GM21526 (cell line): ENCODE data around the gene CMIP.

Experiments
- ATAC-seq: cut with Tn5 transposase; IDR thresholded peaks from one replicate; pipeline ENCODE4 v1.9.1; 2021; ENCODE audit warnings: moderate library complexity; ENCODE audit not compliant: unreplicated experiment, low FRiP score

CMIP gene

GRCh38 chr16:81491541-81492188, 47.1 kb downstream of the CMIP start:
- ATAC-seq, result no peak

DNA sequence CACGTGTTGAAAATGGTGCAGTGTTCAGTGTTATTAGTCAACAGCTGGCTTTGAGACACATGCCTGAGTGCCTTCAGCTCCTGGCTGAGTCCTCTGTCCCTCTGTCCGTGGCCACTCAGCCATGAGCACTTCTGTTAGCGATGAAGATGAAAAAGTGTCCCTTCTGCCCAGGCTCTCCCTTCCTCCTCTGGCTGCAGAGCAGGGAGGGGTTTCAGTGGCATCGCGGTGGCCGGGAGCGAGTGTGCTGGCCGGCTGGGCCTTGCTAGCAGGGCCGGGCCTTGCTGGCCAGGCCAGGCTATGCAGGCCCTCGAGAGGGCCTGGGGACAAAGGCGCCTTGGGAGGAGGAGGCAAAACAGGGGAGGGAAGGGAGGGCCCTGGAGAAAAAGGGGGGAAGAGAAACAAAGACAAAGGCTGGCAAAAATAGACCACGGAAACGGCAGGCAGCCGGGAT, 47.7 kb downstream of the CMIP start:
- ATAC-seq, result no peak

DNA sequence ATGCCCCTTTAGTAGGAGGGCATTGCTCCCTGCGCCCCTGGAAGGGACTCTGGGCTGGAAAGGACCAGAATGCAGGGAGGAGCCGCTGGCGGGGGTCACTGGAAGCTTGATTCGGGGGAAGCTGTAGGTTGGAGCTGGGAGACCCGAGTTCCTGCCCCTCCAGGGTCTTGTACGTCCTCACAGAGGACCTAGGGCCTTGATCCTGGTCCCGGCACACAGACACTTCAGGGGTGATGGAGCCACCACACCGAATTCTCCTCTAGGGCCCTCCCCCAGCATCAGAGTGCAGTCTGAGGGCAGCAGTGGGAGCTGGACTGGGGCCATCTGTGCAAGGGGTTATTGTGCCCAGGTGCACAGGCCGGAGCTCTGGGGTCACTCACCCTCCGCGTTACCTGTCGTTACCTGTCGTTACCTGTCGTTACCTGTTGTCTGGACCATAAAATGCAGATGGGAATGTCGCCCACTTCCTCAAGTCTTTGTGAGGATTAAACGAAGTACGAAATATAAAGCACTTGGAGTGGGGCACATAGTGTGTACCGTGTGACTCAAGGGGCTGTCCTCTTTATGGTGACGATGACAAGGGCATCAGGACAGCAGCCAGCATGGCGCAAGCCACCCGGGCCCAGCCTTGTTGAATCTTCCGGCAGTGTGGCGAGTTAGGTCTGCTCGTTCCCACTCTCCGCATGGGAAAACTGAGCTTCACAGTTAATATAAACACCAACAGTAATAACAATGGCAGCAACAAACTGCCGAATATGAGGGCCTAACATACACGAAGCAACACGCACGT, 48.6 kb downstream of the CMIP start:
- no peak for ATAC-seq

GRCh38 chr16:81493755-81494433, 49.3 kb downstream of the CMIP start:
- ATAC-seq, result no peak

DNA sequence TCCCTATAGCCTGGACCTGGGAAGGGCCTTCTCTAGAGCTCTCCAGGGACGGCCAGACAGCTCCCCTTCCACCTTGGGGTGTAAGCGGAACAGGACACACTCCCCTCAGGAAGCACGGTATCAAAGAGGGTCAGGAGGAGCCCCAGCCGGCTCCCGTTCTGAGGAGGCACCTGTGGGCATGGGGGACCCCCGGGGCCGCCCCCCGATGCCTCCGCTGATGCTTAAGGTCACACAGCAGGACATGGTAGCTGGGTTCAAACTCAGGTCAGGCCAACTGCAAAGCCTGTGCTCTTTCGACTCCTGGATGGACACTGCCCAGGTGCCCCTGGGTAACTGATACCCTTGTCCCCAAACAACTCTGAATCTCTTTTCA, 49.8 kb downstream of the CMIP start:
- ATAC-seq, result no peak

DNA sequence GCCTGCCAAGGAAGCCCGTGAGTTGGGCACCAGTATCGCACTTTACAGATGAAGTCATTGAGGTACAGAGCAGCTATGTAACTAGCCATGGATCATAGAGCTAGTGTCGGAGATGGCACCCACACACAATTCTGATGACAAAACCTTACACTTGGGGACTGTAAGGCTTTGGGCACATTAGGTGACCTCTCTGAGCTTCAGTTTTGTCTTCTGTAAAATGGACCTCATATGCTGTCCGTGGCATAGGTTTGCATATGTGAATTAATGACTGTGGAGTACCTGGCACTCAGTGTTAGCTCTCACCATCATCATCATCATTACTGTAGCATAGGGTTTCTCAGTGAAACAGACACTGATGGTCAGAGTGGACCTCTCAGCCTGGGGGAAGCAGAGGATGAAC, 50.3 kb downstream of the CMIP start:
- ATAC-seq, result no peak

DNA sequence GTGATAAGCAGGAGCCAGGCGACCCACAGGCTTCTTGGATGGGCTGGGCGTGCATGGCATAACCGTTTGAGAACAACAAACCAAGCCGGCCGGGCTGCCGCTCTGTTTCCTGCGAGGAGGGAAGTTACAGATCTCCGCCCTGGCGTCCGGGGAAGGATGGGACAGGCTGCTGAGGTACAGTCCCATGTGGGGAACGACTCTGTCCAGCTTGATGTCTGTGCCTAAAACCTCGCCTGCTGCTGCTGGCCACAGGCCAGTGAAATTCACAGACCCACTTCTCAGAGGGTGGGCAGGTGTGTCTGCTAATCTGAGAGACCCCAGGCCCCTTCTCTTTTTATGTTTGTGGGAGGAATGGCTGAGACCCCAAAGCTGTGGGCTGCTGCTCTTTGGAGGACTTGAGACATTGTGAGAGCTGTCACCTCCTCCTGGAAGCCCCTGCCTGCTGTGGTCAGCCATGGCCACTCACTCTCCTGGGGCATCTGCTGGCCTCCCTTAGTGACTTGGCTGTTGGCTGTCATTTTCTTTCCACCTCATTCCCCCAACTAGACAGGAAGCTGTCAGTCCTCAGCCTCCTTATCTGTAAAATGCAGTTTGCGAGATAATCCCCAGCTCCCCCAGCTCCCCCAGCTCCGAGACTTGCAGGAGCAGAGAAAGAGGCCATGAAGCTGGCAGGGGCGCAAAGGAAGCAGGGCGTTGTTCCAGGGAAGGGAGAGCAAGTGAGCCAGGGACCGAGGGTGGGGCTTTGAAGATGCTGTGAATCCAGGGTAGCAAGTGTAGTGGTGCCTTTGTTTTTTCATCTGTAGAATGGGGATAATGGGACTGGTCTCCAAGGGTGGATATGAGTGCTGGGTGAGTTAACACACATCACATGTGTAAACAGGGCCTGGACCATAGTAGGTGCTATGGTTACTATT, 51.0 kb downstream of the CMIP start:
- no peak for ATAC-seq

GRCh38 chr16:81496321-81496720, 51.7 kb downstream of the CMIP start:
- no peak for ATAC-seq

DNA sequence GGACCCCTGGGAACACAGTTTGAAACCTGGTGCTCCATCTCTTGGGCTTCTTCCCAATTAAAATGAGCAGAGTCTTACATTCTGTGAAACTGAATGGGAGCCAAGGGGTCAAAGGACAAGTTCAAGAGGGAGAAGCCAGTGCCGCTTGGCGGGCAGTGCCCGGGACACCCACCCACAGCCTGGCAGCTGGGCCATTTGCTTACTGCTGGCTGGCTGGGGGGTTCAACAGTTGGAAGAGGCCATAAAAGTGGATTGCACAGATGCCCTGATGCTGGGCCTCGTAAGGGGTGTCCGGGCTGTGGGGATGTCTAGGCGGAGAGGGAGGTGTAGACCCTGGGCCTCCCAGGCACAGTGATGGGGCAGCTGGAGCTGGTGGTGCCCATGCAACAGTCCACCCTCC, 52.1 kb downstream of the CMIP start:
- no peak for ATAC-seq

DNA sequence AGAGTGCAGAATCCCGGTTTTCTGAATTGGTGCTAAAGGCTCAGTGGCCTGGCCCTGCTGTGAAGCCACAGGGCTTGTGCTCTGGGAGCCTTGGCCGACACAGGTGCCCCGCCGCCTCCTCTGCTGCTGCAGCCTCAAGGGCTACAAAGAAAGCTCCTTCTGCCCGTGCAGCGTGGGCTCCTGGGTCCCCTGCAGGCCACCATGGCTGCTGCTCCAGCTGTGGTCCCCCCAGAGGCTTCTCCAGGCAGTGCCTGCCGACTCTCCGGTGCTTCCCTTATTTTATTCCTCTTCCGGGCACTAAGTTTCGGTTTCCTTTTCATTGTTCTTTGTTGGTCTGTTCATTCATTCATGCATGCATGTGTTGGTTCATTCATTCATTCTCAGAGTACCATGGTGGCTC, 53.1 kb downstream of the CMIP start:
- ATAC-seq, result no peak

GRCh38 chr16:81498351-81498750, 53.7 kb downstream of the CMIP start:
- no peak for ATAC-seq

DNA sequence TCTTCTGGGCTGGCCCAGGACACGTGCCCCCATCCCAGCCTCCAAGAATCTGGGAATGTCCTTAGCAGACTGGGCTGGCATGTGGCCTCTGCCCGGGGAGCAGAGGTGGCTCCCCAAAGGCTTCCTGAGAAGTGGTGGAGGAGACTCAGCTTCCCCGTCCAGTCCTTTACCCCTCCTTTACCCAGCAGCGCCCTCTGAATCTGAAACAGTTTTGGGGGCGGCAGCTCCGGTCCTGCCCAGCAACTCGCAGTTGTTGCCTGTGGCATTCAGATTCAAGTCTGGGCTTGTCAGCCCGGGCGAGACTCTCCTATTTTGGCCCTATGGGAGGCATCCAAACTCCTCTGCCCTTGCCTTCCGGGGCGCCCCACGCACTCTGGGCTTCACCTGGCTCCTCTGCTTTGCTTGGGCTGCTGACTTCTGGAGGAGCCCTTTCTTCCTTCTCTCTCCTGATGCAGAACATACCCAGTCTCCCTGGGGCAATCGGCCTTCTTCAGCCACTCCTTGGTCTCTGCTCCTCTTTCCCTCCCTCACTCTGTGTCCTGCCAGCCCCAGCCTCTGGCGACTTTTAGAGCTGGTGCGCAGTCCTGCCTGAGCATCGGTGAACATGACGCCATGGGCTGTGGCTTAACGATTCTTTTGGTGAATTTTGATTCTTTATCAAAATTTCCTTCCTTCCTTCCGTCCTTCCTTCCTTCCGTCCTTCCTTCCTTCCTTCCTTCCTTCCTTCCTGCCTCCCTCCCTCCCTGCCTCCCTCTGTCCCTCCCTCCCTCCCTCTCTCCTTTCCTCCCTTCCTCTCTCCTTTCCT, 55.2 kb downstream of the CMIP start:
- no peak for ATAC-seq

GRCh38 chr16:81500833-81501521, 56.4 kb downstream of the CMIP start:
- ATAC-seq, result no peak

DNA sequence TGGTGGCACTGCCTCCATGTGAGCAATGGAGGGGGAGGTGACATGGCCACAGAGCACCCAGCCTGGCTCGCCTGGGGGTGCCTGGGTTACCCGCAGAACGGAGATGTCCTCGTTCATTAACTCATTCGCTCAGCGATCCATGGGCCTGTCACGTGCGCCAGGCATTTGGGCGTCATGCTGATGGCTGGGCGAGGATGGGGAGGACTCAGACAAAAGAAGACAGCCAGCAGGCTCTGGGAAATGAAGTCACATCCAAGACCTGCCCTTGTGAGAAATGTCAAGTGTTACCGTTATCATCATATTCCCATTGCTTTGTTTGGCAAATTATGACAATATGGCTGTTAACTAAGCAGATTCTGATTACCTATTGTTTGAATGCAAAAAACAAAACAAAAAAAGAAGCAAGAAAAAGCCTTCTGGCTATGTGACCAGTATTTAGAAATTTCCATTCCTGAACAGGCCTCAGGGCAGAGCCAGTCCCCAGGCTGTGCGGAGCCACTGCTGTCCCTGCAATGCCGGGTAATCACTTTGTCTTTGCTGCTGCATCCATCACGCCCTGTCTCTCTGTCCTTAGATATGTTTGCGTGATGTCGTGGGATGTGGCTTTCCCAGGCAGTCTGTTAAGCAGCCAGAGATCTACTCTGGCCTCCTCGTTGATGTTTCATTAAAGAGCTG, 57.9 kb downstream of the CMIP start:
- ATAC-seq, result no peak

GRCh38 chr16:81505011-81505661, 60.5 kb downstream of the CMIP start:
- peak; percentile 61 for ATAC-seq

- ATAC-seq, result no peak
These were observed 64.8 kb downstream of the CMIP start for GRCh38 chr16:81509404-81509803.

- ATAC-seq, result no peak
These were observed 65.4 kb downstream of the CMIP start for GRCh38 chr16:81510016-81510415.

- ATAC-seq, result no peak
These were observed 66.8 kb downstream of the CMIP start for GRCh38 chr16:81511371-81511770.
